Measurements from ENCODE around the gene CARMIL3.
A peak's percentile ranks its signal among the peaks of the same experiment; 100 is the strongest.
"Not testable (repeated sequence)": the region's sequence is repeated elsewhere in the genome, so short reads cannot be mapped to it uniquely, and the experiment has no call there.

CARMIL3 gene

GRCh38 chr14:24051789-24052655, at the start of gene CARMIL3:
CARMIL3 (plus strand) TSS chr14:24052009; CDS start chr14:24052154, 145 bp downstream.
- peaks cover 22% of the 10 kb centered on the region for H3K4me1 Mint-ChIP-seq
- no peaks in the 10 kb centered on the region for H3K9me3 Mint-ChIP-seq
- peak; percentile 62 for ATAC-seq (replicated peaks; ENCODE audit: extremely low read depth, poor library complexity, severe bottlenecking)
- no peak for DNase-seq (ENCODE audit: low spot score in 2 of 2)
- H3K27me3 Mint-ChIP-seq, result no peaks in the 10 kb centered on the region
- H3K36me3 Mint-ChIP-seq (ENCODE audit: insufficient read depth), result peaks cover 2% of the 10 kb centered on the region
- peak within 1 kb of the TSS; percentile 84 for H3K4me3 Mint-ChIP-seq
- H3K27ac Mint-ChIP-seq (ENCODE audit: low read depth), result peak within 1 kb of the TSS; percentile 70

GRCh38 chr14:24006471-24006816, 45.4 kb upstream of the CARMIL3 start:
- not testable (repeated sequence) for H3K9me3 Mint-ChIP-seq; DNase-seq (ENCODE audit: low spot score in 2 of 2); ATAC-seq (replicated peaks; ENCODE audit: extremely low read depth, poor library complexity, severe bottlenecking); H3K27ac Mint-ChIP-seq (ENCODE audit: low read depth); H3K36me3 Mint-ChIP-seq (ENCODE audit: insufficient read depth); H3K27me3 Mint-ChIP-seq; H3K4me3 Mint-ChIP-seq
- H3K4me1 Mint-ChIP-seq, result peaks cover 28% of the 10 kb centered on the region

- H3K4me1 Mint-ChIP-seq, result peaks cover 29% of the 10 kb centered on the region
- peak; percentile 48 to 53 for DNase-seq (ENCODE audit: low spot score in 2 of 2)
- peak overlapping the region; percentile 74 for H3K4me3 Mint-ChIP-seq
- H3K9me3 Mint-ChIP-seq; H3K36me3 Mint-ChIP-seq (ENCODE audit: insufficient read depth); H3K27ac Mint-ChIP-seq (ENCODE audit: low read depth); H3K27me3 Mint-ChIP-seq: not testable (repeated sequence)
- ATAC-seq (replicated peaks; ENCODE audit: extremely low read depth, poor library complexity, severe bottlenecking), result peak; percentile 81
Observed at GRCh38 chr14:24006817-24007652, 44.8 kb upstream of the CARMIL3 start.

- H3K36me3 Mint-ChIP-seq (ENCODE audit: insufficient read depth), result peaks cover 2% of the 10 kb centered on the region
- no peaks in the 10 kb centered on the region for H3K27me3 Mint-ChIP-seq
- peak overlapping the region; percentile 74 for H3K27ac Mint-ChIP-seq (ENCODE audit: low read depth)
- H3K9me3 Mint-ChIP-seq, result no peaks in the 10 kb centered on the region
- no peak overlapping the region for H3K4me3 Mint-ChIP-seq
- DNase-seq (ENCODE audit: low spot score in 2 of 2), result no peak
- peaks cover 29% of the 10 kb centered on the region for H3K4me1 Mint-ChIP-seq
- no peak for ATAC-seq (replicated peaks; ENCODE audit: extremely low read depth, poor library complexity, severe bottlenecking)
Observed at GRCh38 chr14:24011051-24011450, 40.8 kb upstream of the CARMIL3 start.

- ATAC-seq (replicated peaks; ENCODE audit: extremely low read depth, poor library complexity, severe bottlenecking); H3K27ac Mint-ChIP-seq (ENCODE audit: low read depth); H3K4me3 Mint-ChIP-seq; H3K36me3 Mint-ChIP-seq (ENCODE audit: insufficient read depth); DNase-seq (ENCODE audit: low spot score in 2 of 2); H3K9me3 Mint-ChIP-seq: not testable (repeated sequence)
- Mint-ChIP-seq H3K4me1 (peaks cover 27% of the 10 kb centered on the region), H3K27me3 (peaks cover 14% of the 10 kb centered on the region)
Observed at GRCh38 chr14:24012726-24013273, 39.0 kb upstream of the CARMIL3 start.

GRCh38 chr14:24013654-24014514, 37.9 kb upstream of the CARMIL3 start:
- Mint-ChIP-seq H3K4me1 (peaks cover 18% of the 10 kb centered on the region), H3K36me3 (ENCODE audit: insufficient read depth) (peaks cover 2% of the 10 kb centered on the region)

GRCh38 chr14:24015745-24016144, 36.1 kb upstream of the CARMIL3 start:
- H3K27ac Mint-ChIP-seq (ENCODE audit: low read depth); H3K9me3 Mint-ChIP-seq: not testable (repeated sequence)
- peaks cover 14% of the 10 kb centered on the region for H3K27me3 Mint-ChIP-seq

More at GRCh38 chr14:24013654-24014514, 37.9 kb upstream of the CARMIL3 start:
- ATAC-seq (replicated peaks; ENCODE audit: extremely low read depth, poor library complexity, severe bottlenecking), result peak; percentile 82
- Mint-ChIP-seq H3K4me3 (no peak overlapping the region), H3K9me3 (no peaks in the 10 kb centered on the region), H3K27ac (ENCODE audit: low read depth) (no peak overlapping the region), H3K27me3 (peaks cover 14% of the 10 kb centered on the region)
- peak; percentile 23 to 54 for DNase-seq (ENCODE audit: low spot score in 2 of 2)

GRCh38 chr14:24018978-24019377, 32.8 kb upstream of the CARMIL3 start:
- not testable (repeated sequence) for H3K4me3 Mint-ChIP-seq; H3K27ac Mint-ChIP-seq (ENCODE audit: low read depth); ATAC-seq (replicated peaks; ENCODE audit: extremely low read depth, poor library complexity, severe bottlenecking); H3K4me1 Mint-ChIP-seq; H3K36me3 Mint-ChIP-seq (ENCODE audit: insufficient read depth); H3K9me3 Mint-ChIP-seq; DNase-seq (ENCODE audit: low spot score in 2 of 2)
- peaks cover 14% of the 10 kb centered on the region for H3K27me3 Mint-ChIP-seq

More at GRCh38 chr14:24015745-24016144, 36.1 kb upstream of the CARMIL3 start:
- ATAC-seq (replicated peaks; ENCODE audit: extremely low read depth, poor library complexity, severe bottlenecking); H3K4me1 Mint-ChIP-seq; DNase-seq (ENCODE audit: low spot score in 2 of 2); H3K4me3 Mint-ChIP-seq; H3K36me3 Mint-ChIP-seq (ENCODE audit: insufficient read depth): not testable (repeated sequence)

GRCh38 chr14:24019944-24020343, 31.9 kb upstream of the CARMIL3 start:
- H3K4me3 Mint-ChIP-seq; H3K4me1 Mint-ChIP-seq; H3K36me3 Mint-ChIP-seq (ENCODE audit: insufficient read depth); H3K27ac Mint-ChIP-seq (ENCODE audit: low read depth); DNase-seq (ENCODE audit: low spot score in 2 of 2); H3K9me3 Mint-ChIP-seq: not testable (repeated sequence)
- H3K27me3 Mint-ChIP-seq, result peaks cover 14% of the 10 kb centered on the region
- ATAC-seq (replicated peaks; ENCODE audit: extremely low read depth, poor library complexity, severe bottlenecking), result peak; percentile 67

GRCh38 chr14:24020520-24020919, 31.3 kb upstream of the CARMIL3 start:
- not testable (repeated sequence) for H3K4me3 Mint-ChIP-seq; DNase-seq (ENCODE audit: low spot score in 2 of 2); H3K27ac Mint-ChIP-seq (ENCODE audit: low read depth); H3K4me1 Mint-ChIP-seq; ATAC-seq (replicated peaks; ENCODE audit: extremely low read depth, poor library complexity, severe bottlenecking); H3K36me3 Mint-ChIP-seq (ENCODE audit: insufficient read depth); H3K9me3 Mint-ChIP-seq
- peaks cover 14% of the 10 kb centered on the region for H3K27me3 Mint-ChIP-seq

- not testable (repeated sequence) for H3K27ac Mint-ChIP-seq (ENCODE audit: low read depth); H3K4me1 Mint-ChIP-seq; ATAC-seq (replicated peaks; ENCODE audit: extremely low read depth, poor library complexity, severe bottlenecking); H3K4me3 Mint-ChIP-seq; H3K36me3 Mint-ChIP-seq (ENCODE audit: insufficient read depth); H3K9me3 Mint-ChIP-seq; DNase-seq (ENCODE audit: low spot score in 2 of 2)
- peaks cover 13% of the 10 kb centered on the region for H3K27me3 Mint-ChIP-seq
Observed at GRCh38 chr14:24024939-24025418, 26.8 kb upstream of the CARMIL3 start.

GRCh38 chr14:24029687-24030086, 22.1 kb upstream of the CARMIL3 start:
- H3K4me1 Mint-ChIP-seq; H3K36me3 Mint-ChIP-seq (ENCODE audit: insufficient read depth); ATAC-seq (replicated peaks; ENCODE audit: extremely low read depth, poor library complexity, severe bottlenecking); DNase-seq (ENCODE audit: low spot score in 2 of 2); H3K4me3 Mint-ChIP-seq; H3K27ac Mint-ChIP-seq (ENCODE audit: low read depth); H3K9me3 Mint-ChIP-seq: not testable (repeated sequence)
- peaks cover 13% of the 10 kb centered on the region for H3K27me3 Mint-ChIP-seq

Measured in central memory CD8-positive, alpha-beta T cell (primary cell).